Neural cell (in vitro differentiated cells): ENCODE results near the gene MYO10. TPM values are rescaled to one million over a fixed set of nuclear protein-coding genes. Genes with fewer than 3 reads are reported as not detected.

ENCODE experiments used
- H2AFZ ChIP-seq: fragments of 200-600, 300-800 bp; sonication (generic), shearing (Covaris generic); 2 replicates; pipeline ENCODE4 v1.6.0; 2014; ENCODE audit warnings: low read depth, mild to moderate bottlenecking, antibody characterized with exemption, low read length, moderate library complexity
- H3F3A ChIP-seq: fragments of 200-600 bp; shearing (Covaris generic); 2 replicates; pipeline ENCODE4 v1.6.1; 2016; ENCODE audit warnings: mild to moderate bottlenecking, moderate library complexity, mixed read lengths, antibody characterized with exemption, low read length; ENCODE audit not compliant: insufficient read depth, poor library complexity, severe bottlenecking
- H3K27ac ChIP-seq: fragments of 200-600, 300-800 bp; sonication (generic), shearing (Covaris generic); 2 replicates; pipeline ENCODE4 v1.5.1; 2014; ENCODE audit warnings: mild to moderate bottlenecking, low read length, moderate library complexity
- H3K27me3 ChIP-seq: fragments of 300-800, 200-600 bp; sonication (generic), shearing (Covaris generic); 2 replicates; pipeline ENCODE4 v1.6.0; 2014; ENCODE audit warnings: mild to moderate bottlenecking, low read depth, low read length, moderate library complexity; ENCODE audit not compliant: insufficient read depth
- H3K36me3 ChIP-seq: fragments of 300-800, 200-600 bp; sonication (generic), shearing (Covaris generic); 2 replicates; pipeline ENCODE4 v1.5.1; 2014; ENCODE audit warnings: mild to moderate bottlenecking, antibody characterized with exemption, low read length, moderate library complexity; ENCODE audit not compliant: insufficient read depth
- H3K4me2 ChIP-seq: fragments of 300-800, 200-600 bp; sonication (generic), shearing (Covaris generic); 2 replicates; pipeline ENCODE4 v1.6.0; 2014; ENCODE audit warnings: mild to moderate bottlenecking, low read length
- H3K4me3 ChIP-seq: fragments of 300-800, 200-600 bp; sonication (generic), shearing (Covaris generic); 2 replicates; pipeline ENCODE4 v1.5.1; 2014; ENCODE audit warnings: mild to moderate bottlenecking, low read length, moderate library complexity
- H3K79me2 ChIP-seq: fragments of 200-600 bp; shearing (Covaris generic); replicated peaks from 2 replicates; pipeline ENCODE4 v1.6.0; 2014; ENCODE audit warnings: mild to moderate bottlenecking, low read length, moderate library complexity; ENCODE audit not compliant: insufficient read depth
- H3K9ac ChIP-seq: fragments of 300-800, 200-600 bp; sonication (generic), shearing (Covaris generic); 2 replicates; pipeline ENCODE4 v1.6.1; 2016; ENCODE audit warnings: mild to moderate bottlenecking, low read length, mixed read lengths
- H3K9me2 ChIP-seq: fragments of 200-600 bp; shearing (Covaris generic); 2 replicates; pipeline ENCODE4 v1.6.1; 2016; ENCODE audit warnings: mild to moderate bottlenecking, low read length, mixed read lengths; ENCODE audit not compliant: insufficient read depth
- H3K9me3 ChIP-seq: fragments of 200-600, 300-800 bp; sonication (generic), shearing (Covaris generic); 2 replicates; pipeline ENCODE4 v1.6.1; 2016; ENCODE audit warnings: mild to moderate bottlenecking, mixed run types, low read length, moderate library complexity, mixed read lengths
- H4K20me1 ChIP-seq: fragments of 200-600 bp; shearing (Covaris generic); 2 replicates; pipeline ENCODE4 v1.6.1; 2016; ENCODE audit warnings: mild to moderate bottlenecking, mixed run types; ENCODE audit not compliant: insufficient read depth
- EP300 ChIP-seq: fragments of 450-650 bp; conservative IDR thresholded peaks from 2 replicates; pipeline ENCODE4 v1.6.1; 2014; ENCODE audit warnings: antibody characterized with exemption, mild to moderate bottlenecking, moderate library complexity; ENCODE audit not compliant: poor library complexity, severe bottlenecking
- EZH2 ChIP-seq: fragments of 200-600, 300-800 bp; shearing (Covaris generic), sonication (generic); IDR thresholded peaks from 2 replicates; pipeline ENCODE4 v1.6.1; 2014; ENCODE audit warnings: antibody characterized with exemption, low read length, borderline replicate concordance, mild to moderate bottlenecking; ENCODE audit not compliant: insufficient read depth, poor library complexity, severe bottlenecking
- MXI1 ChIP-seq: fragments of 450-650 bp; conservative IDR thresholded peaks from 2 replicates; pipeline ENCODE4 v1.6.1; 2014; ENCODE audit warnings: antibody characterized with exemption, mild to moderate bottlenecking; ENCODE audit not compliant: poor library complexity, severe bottlenecking
- POLR2AphosphoS5 ChIP-seq: IDR thresholded peaks from 2 replicates; pipeline ENCODE4 v1.6.1; 2012
- RAD21 ChIP-seq: fragments of 450-650 bp; conservative IDR thresholded peaks from 2 replicates; pipeline ENCODE4 v1.6.1; 2014; ENCODE audit warnings: antibody characterized with exemption, mild to moderate bottlenecking, moderate library complexity
- SMC3 ChIP-seq: fragments of 450-650 bp; conservative IDR thresholded peaks from 2 replicates; pipeline ENCODE4 v1.6.1; 2014; ENCODE audit warnings: antibody characterized with exemption, mild to moderate bottlenecking, moderate library complexity; ENCODE audit not compliant: poor library complexity
- TAF1 ChIP-seq: IDR thresholded peaks from 2 replicates; pipeline ENCODE4 v1.6.1; 2012; ENCODE audit warnings: low read depth
- polyA plus RNA-seq: library from polyadenylated mRNA; depleted of rRNA; stranded (reverse); fragments of >200 nt; gene quantifications from 2 replicates; pipeline ENCODE4 v1.2.3, GENCODE V29; 2014
- TF ChIP-seq, protein P1 (sequence below): fragments of 450-650 bp; IDR thresholded peaks from 2 replicates; pipeline ENCODE4 v1.5.1; 2014; ENCODE audit warnings: antibody characterized with exemption, mild to moderate bottlenecking, moderate library complexity; ENCODE audit not compliant: poor library complexity, severe bottlenecking
- TF ChIP-seq, protein P2 (sequence below): IDR thresholded peaks from 2 replicates; pipeline ENCODE4 v1.6.1; 2012; ENCODE audit warnings: borderline replicate concordance

MYO10 gene
- polyA plus RNA-seq, 1 donor from 2014 or later: 3.2 TPM

DNA sequence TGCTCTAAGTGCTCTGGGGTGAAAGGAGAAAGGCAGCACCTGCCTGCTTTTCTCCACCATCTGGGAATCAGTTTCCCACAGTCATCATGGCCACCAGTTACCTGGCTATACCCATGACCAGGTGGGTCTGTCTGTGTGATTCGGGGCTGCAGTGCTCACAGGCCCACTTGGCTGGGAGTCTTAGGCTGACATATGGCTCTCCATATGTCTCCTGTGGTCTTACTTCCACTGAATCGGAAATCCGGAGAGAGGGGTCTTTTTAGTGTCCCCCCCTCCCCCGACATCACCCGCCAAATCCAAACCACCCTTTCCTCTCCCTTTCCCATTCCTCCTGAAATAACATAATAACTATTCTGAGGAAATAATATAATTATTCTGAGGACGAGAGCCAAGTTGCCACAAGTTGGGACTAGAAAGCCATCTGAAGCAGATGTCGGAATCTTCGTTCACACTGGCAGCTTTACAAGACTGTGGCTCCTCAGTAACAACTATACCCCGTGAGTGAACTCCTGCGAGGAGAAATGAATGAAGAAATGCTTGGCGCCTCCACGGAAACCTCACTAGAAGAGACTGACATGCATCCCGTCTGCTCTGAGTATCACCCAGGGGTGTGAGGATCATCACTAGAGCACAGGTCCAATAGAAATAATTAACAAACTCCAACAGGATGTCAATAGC, 143.4 kb downstream of the MYO10 start:
- H3K9me2 ChIP-seq: no peaks in the 10 kb centered on the region
- no peak overlapping the region for H3K27ac ChIP-seq
- H3K4me3 ChIP-seq: no peak overlapping the region
- TF ChIP-seq, protein P1, sequence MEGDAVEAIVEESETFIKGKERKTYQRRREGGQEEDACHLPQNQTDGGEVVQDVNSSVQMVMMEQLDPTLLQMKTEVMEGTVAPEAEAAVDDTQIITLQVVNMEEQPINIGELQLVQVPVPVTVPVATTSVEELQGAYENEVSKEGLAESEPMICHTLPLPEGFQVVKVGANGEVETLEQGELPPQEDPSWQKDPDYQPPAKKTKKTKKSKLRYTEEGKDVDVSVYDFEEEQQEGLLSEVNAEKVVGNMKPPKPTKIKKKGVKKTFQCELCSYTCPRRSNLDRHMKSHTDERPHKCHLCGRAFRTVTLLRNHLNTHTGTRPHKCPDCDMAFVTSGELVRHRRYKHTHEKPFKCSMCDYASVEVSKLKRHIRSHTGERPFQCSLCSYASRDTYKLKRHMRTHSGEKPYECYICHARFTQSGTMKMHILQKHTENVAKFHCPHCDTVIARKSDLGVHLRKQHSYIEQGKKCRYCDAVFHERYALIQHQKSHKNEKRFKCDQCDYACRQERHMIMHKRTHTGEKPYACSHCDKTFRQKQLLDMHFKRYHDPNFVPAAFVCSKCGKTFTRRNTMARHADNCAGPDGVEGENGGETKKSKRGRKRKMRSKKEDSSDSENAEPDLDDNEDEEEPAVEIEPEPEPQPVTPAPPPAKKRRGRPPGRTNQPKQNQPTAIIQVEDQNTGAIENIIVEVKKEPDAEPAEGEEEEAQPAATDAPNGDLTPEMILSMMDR: no peak
- H2AFZ ChIP-seq: no peak overlapping the region
- H4K20me1 ChIP-seq: no peaks in the 10 kb centered on the region
- no peaks in the 10 kb centered on the region for H3F3A ChIP-seq
- no peaks in the 10 kb centered on the region for H3K9me3 ChIP-seq
- no peaks in the 10 kb centered on the region for H3K27me3 ChIP-seq
- H3K9ac ChIP-seq: no peak overlapping the region
- no peak overlapping the region for H3K4me2 ChIP-seq
- H3K36me3 ChIP-seq: no peaks in the 10 kb centered on the region
- H3K79me2 ChIP-seq: no peaks in the 10 kb centered on the region

DNA sequence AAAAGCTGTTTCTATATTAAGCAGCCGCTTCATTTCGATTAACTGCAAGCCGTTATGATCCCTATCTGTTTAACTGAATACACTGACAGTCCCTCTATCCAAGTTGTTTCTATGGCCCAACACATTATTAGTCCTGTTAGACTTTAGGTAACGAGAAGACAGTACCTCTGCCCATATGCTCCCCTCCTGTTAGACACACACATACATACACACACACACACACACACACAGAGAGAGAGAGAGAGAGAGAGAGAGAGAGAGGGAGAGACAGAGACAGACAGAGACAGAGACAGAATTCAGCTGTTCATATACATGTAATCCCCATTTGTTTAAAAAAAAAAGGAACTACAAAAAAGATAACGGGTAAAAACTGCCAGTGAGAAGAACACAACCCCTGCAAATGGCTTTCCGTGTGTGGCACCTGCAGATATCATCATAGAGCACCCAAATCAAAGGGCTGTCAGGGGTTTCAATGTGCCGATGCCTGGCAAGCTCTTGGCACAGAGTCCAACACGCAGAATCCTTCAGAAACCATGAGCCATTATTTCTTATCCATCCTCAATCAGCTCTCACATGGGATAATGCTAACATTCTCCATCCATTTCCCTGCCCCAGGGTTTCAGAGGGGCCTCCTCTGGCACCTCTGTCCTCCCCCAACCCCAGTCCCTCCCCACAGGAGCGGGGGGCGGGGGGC, 144.0 kb downstream of the MYO10 start:
- H3K79me2 ChIP-seq: no peaks in the 10 kb centered on the region

More for the DNA sequence above, 144.0 kb downstream of the MYO10 start:
- H3K9ac ChIP-seq: no peak overlapping the region
- TF ChIP-seq POLR2AphosphoS5: no peak
- TF ChIP-seq, protein P2, sequence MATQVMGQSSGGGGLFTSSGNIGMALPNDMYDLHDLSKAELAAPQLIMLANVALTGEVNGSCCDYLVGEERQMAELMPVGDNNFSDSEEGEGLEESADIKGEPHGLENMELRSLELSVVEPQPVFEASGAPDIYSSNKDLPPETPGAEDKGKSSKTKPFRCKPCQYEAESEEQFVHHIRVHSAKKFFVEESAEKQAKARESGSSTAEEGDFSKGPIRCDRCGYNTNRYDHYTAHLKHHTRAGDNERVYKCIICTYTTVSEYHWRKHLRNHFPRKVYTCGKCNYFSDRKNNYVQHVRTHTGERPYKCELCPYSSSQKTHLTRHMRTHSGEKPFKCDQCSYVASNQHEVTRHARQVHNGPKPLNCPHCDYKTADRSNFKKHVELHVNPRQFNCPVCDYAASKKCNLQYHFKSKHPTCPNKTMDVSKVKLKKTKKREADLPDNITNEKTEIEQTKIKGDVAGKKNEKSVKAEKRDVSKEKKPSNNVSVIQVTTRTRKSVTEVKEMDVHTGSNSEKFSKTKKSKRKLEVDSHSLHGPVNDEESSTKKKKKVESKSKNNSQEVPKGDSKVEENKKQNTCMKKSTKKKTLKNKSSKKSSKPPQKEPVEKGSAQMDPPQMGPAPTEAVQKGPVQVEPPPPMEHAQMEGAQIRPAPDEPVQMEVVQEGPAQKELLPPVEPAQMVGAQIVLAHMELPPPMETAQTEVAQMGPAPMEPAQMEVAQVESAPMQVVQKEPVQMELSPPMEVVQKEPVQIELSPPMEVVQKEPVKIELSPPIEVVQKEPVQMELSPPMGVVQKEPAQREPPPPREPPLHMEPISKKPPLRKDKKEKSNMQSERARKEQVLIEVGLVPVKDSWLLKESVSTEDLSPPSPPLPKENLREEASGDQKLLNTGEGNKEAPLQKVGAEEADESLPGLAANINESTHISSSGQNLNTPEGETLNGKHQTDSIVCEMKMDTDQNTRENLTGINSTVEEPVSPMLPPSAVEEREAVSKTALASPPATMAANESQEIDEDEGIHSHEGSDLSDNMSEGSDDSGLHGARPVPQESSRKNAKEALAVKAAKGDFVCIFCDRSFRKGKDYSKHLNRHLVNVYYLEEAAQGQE: no peak
- TF ChIP-seq EZH2: no peak
- TF ChIP-seq TAF1: no peak
- TF ChIP-seq SMC3: no peak
- TF ChIP-seq EP300: no peak
- no peak for TF ChIP-seq RAD21
- no peak for TF ChIP-seq MXI1
- TF ChIP-seq, protein P1: no peak
- H3K9me3 ChIP-seq: no peaks in the 10 kb centered on the region
- no peaks in the 10 kb centered on the region for H3K9me2 ChIP-seq
- H3K36me3 ChIP-seq: no peaks in the 10 kb centered on the region
- H3K27ac ChIP-seq: no peak overlapping the region
- no peaks in the 10 kb centered on the region for H4K20me1 ChIP-seq
- no peak overlapping the region for H3K4me2 ChIP-seq
- H3K4me3 ChIP-seq: no peak overlapping the region
- H3F3A ChIP-seq: no peaks in the 10 kb centered on the region
- H3K27me3 ChIP-seq: no peaks in the 10 kb centered on the region
- H2AFZ ChIP-seq: no peak overlapping the region
